CD4-positive, CD25-positive, alpha-beta regulatory T cell (primary cell): Measurements from ENCODE around the gene GOLGA6L7. TPM values are rescaled to one million over a fixed set of nuclear protein-coding genes. Genes with fewer than 3 reads are reported as not detected.
"Not testable (repeated sequence)": the region's sequence is repeated elsewhere in the genome, so short reads cannot be mapped to it uniquely, and the experiment has no call there.

ENCODE experiments used
- ATAC-seq, 2 donors: fragments of 150-1000 bp; cut with Tn5 transposase; one replicate each; pipeline ENCODE4 v1.10.0; 2021; ENCODE audit warnings: low read depth in 2 of 2, moderate number of reproducible peaks in 2 of 2, moderate library complexity in 1 of 2
- DNase-seq, 3 donors: peaks; one replicate each; pipeline versions ENCODE4 v3.0.0 to v3.0.0-alpha.2; 2012 to 2022; ENCODE audit warnings: mixed read lengths in 1 of 3
- H3K27ac ChIP-seq: one replicate; pipeline ENCODE4 v1.7.0; 2013; ENCODE audit warnings: mild to moderate bottlenecking, low read length; ENCODE audit not compliant: insufficient read depth, poor library complexity, severe bottlenecking
- H3K27me3 ChIP-seq: one replicate; pipeline ENCODE4 v1.7.0; 2013; ENCODE audit warnings: low read length; ENCODE audit not compliant: control insufficient read depth, insufficient read depth
- H3K36me3 ChIP-seq: one replicate; pipeline ENCODE4 v1.7.0; 2013; ENCODE audit warnings: mild to moderate bottlenecking, low read length, moderate library complexity; ENCODE audit not compliant: control insufficient read depth, insufficient read depth
- H3K4me1 ChIP-seq: 2 replicates; pipeline ENCODE4 v1.7.0; 2013; ENCODE audit warnings: mild to moderate bottlenecking, low read length; ENCODE audit not compliant: insufficient read depth, control insufficient read depth, poor library complexity, severe bottlenecking
- H3K4me3 ChIP-seq: one replicate; pipeline ENCODE4 v1.7.0; 2013; ENCODE audit warnings: low read depth, mild to moderate bottlenecking, low read length, moderate library complexity
- H3K9me3 ChIP-seq, 2 experiments: 1 replicate in 1 of 2; 2 replicates in 1 of 2; pipeline ENCODE4 v1.7.0; 2013; ENCODE audit warnings: low read length in 2 of 2, mild to moderate bottlenecking in 1 of 2, moderate library complexity in 1 of 2; ENCODE audit not compliant: control insufficient read depth in 2 of 2
- H3K27ac Mint-ChIP-seq, 3 donors: one replicate each; pipeline ENCODE4 v1.8.0; 2020 to 2022; ENCODE audit warnings: mild to moderate bottlenecking in 3 of 3, mixed read lengths in 3 of 3, moderate library complexity in 2 of 3
- H3K27me3 Mint-ChIP-seq: one replicate; pipeline ENCODE4 v1.8.0; 2022; ENCODE audit warnings: mild to moderate bottlenecking, mixed read lengths
- H3K36me3 Mint-ChIP-seq: one replicate; pipeline ENCODE4 v1.8.0; 2020; ENCODE audit warnings: mixed read lengths
- H3K4me1 Mint-ChIP-seq, 4 donors: one replicate each; pipeline ENCODE4 v1.8.0; 2020 to 2022; ENCODE audit warnings: mixed read lengths in 4 of 4, mild to moderate bottlenecking in 1 of 4
- H3K4me3 Mint-ChIP-seq, 4 donors: one replicate each; pipeline ENCODE4 v1.8.0; 2020 to 2022; ENCODE audit warnings: mild to moderate bottlenecking in 4 of 4, mixed read lengths in 4 of 4, moderate library complexity in 3 of 4
- H3K9me3 Mint-ChIP-seq, 7 donors: one replicate each; pipeline ENCODE4 v1.8.0; 2020 to 2022; ENCODE audit warnings: mixed read lengths in 7 of 7, mild to moderate bottlenecking in 3 of 7, moderate library complexity in 2 of 7
- polyA plus RNA-seq, 4 donors: library from polyadenylated mRNA; unstranded; fragments of 300-500 nt; fragmentation: Illumina TruSeq; gene quantifications; one replicate each; pipeline ENCODE4 v1.2.3, GENCODE V29; 2021
- total RNA-seq: library from RNA; stranded (reverse); gene quantifications from one replicate; pipeline ENCODE4 v1.2.3, GENCODE V29; 2022

The GOLGA6L7 gene
- total and polyA plus RNA-seq, 5 donors from 2014 or later, result not detected

DNA sequence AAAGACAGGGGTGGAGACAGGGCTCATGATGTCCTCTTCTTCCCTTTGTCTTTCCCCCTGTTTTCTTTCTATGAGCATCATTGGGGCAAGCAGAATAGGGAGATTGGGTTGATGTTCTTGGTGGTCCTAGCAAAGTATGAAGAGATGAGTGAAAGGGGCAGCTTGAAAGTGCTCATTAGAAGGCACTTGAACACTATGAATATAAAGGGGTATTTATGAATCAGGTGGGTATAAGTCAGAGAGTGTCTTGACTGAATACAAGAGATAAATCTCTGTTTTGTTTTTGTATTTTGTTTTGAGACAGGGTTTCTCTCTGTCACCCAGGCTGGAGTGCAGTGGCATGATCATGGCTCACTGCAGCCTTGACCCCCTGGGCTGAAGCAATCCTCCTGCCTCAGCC is 34.4 kb downstream of the GOLGA6L7 start:
- peaks cover 0 to 14% (median 4%) of the 10 kb centered on the region in 4 donors for H3K4me1 Mint-ChIP-seq
- H3K4me3 Mint-ChIP-seq, H3K27me3 ChIP-seq, H3K9me3 Mint-ChIP-seq, DNase-seq, H3K27ac ChIP-seq, H3K4me3 ChIP-seq, H3K36me3 ChIP-seq, H3K36me3 Mint-ChIP-seq, H3K4me1 ChIP-seq, H3K9me3 ChIP-seq, ATAC-seq, H3K27ac Mint-ChIP-seq: not testable (repeated sequence)
- peaks cover 12% of the 10 kb centered on the region for H3K27me3 Mint-ChIP-seq

DNA sequence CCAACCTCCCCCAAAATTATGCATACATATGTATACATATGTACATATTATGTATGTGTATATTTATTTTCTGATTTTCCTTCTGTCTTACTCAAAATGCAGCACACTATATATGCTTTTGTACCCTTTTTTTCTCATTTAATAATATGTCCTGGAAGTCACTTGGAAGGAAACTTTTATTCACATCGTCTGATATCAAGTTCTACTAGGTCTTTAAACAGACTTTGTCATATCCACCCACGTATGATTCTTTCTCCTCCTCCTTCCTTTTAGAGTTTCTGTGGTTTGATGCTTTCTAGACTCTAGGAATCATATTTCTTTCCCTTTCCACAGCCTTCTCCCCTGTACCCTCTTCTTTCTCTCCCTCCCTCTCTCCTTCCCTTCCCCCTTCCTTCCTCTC is 35.1 kb downstream of the GOLGA6L7 start:
- not testable (repeated sequence) for H3K27ac ChIP-seq, H3K4me3 ChIP-seq, H3K4me3 Mint-ChIP-seq, H3K27me3 ChIP-seq, DNase-seq, H3K9me3 Mint-ChIP-seq, H3K36me3 Mint-ChIP-seq, H3K9me3 ChIP-seq, H3K4me1 ChIP-seq, H3K27ac Mint-ChIP-seq, H3K36me3 ChIP-seq, ATAC-seq
- Mint-ChIP-seq H3K27me3 (peaks cover 14% of the 10 kb centered on the region), H3K4me1 (peaks cover 0 to 11% (median under 1%) of the 10 kb centered on the region in 4 donors)

DNA sequence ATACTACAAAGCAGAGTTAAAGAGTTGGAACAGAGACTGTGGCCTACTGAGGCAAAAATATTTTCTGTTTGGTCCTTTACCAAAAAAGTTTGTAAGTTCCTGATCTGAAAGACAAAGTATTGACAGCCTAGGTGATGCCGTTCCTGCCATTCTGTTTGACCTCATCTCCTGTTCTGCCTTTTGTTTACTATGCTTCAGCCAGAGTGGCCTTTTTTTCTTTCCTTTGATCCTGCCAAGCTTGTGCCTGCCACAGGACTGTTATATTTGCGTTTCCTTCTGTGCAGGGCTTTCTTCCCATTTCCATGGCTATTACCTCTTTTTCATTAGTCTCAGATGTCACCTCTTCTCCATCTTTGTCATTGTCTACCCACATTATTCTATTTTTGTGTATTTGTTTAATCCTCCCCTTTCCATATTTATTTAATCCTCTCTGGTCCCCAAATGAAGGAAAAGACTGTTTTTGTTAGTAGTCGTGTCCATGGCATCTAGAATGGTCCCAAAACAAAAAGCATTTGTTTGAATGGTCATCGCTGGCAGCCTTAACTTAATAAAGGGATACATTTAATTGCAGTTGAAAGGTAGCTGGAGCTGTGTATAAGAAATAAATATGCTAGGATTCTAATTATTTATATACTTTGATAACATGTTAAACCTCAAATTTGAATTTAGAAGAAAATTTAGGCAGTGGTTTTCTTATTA is 36.4 kb downstream of the GOLGA6L7 start:
- H3K36me3 ChIP-seq, ATAC-seq, H3K4me3 ChIP-seq, H3K9me3 ChIP-seq, H3K4me1 Mint-ChIP-seq, H3K9me3 Mint-ChIP-seq, H3K4me3 Mint-ChIP-seq, H3K27me3 ChIP-seq, H3K27ac Mint-ChIP-seq, H3K4me1 ChIP-seq, H3K36me3 Mint-ChIP-seq, H3K27ac ChIP-seq, DNase-seq: not testable (repeated sequence)
- H3K27me3 Mint-ChIP-seq, result peaks cover 14% of the 10 kb centered on the region

DNA sequence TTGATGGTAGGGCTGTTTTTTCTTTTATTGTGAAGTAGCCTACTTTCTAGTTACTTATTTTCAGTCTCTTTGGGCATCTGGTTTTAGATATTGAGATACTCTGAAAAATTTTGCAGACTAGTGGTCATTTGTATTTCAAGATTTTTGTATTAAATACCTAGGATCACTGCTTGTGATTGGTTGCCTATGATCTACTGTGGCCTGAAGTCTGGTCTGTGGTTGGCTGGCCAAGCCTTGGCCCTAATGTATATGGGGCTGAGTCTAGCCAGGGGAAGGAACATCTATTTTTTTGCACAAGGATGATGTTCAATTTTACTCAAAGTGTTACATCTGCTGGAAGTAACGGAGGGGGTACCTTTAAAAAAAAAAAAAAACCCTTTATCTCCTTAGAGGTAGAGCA is 38.0 kb downstream of the GOLGA6L7 start:
- not testable (repeated sequence) for H3K4me1 Mint-ChIP-seq, H3K4me1 ChIP-seq, H3K36me3 ChIP-seq, ATAC-seq, H3K4me3 Mint-ChIP-seq, H3K4me3 ChIP-seq, H3K27me3 ChIP-seq, H3K27ac ChIP-seq, H3K27ac Mint-ChIP-seq, H3K9me3 ChIP-seq, DNase-seq, H3K36me3 Mint-ChIP-seq, H3K9me3 Mint-ChIP-seq
- H3K27me3 Mint-ChIP-seq, result peaks cover 14% of the 10 kb centered on the region

DNA sequence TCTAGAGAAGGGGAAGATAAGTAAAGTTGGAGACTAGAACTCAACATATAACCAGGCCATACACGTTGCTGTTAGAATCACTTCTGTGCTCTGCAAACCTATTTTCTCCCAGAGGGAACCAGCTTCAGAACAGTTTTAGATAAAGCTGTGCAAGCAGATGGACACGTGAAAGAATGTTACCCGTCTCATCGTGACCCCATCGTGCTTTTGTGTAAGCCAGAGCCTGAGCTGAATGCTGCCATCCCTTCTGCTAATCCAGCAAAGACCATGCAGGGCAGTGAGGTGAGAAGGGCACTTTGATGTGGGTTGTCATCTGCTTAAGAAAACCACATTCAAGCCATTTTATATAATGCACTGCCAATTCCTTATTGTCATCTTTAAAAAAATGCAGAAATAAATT is 40.3 kb downstream of the GOLGA6L7 start:
- H3K27me3 Mint-ChIP-seq, result peaks cover 14% of the 10 kb centered on the region
- not testable (repeated sequence) for H3K9me3 ChIP-seq, ATAC-seq

DNA sequence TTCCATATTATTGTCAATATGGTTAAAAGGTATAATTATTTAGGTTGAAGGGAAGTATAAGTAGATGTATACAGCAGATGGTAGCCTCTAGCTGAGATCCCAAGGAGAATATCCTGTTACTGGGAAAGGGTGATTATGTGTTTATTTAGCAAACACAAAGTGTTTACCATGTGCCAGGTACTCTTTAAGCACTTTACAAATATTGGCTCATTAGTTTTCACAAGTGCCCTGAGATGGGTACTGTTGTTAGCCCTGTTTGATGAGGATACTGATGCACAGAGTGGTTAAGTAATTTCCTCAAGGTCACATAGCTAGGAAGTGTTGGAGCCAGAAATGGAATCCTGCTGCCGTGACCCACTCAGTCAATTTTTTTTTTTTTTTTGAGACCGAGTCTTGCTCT is 48.1 kb downstream of the GOLGA6L7 start:
- not testable (repeated sequence) for H3K36me3 Mint-ChIP-seq, H3K4me1 Mint-ChIP-seq, H3K9me3 Mint-ChIP-seq, DNase-seq, H3K4me1 ChIP-seq, ATAC-seq, H3K4me3 ChIP-seq, H3K27ac ChIP-seq, H3K9me3 ChIP-seq, H3K36me3 ChIP-seq, H3K4me3 Mint-ChIP-seq, H3K27ac Mint-ChIP-seq, H3K27me3 ChIP-seq
- peaks cover 19% of the 10 kb centered on the region for H3K27me3 Mint-ChIP-seq

More for the DNA sequence above, 40.3 kb downstream of the GOLGA6L7 start:
- not testable (repeated sequence) for H3K4me1 Mint-ChIP-seq, H3K4me3 Mint-ChIP-seq, H3K4me3 ChIP-seq, H3K36me3 ChIP-seq, DNase-seq, H3K27ac ChIP-seq, H3K27me3 ChIP-seq, H3K9me3 Mint-ChIP-seq, H3K27ac Mint-ChIP-seq, H3K4me1 ChIP-seq, H3K36me3 Mint-ChIP-seq

DNA sequence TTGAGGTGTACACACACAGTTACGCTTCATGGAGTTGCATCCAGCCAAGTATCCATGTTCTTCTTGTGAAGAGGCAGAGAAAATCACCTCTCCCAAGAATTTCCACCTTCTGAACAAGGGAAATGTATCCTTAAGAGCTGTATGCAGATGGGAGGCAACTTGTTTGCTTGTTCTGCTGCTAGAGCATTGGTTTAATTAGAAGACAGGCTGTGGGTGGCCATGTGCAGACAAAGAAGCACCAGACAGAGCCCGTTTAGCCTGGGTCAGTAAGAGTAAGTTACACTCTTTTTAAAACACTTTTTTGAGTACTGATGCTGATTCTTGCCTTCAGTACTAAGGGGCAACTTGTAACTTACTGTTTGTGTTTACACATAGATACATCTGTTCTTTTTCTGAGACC is 50.2 kb downstream of the GOLGA6L7 start:
- not testable (repeated sequence) for H3K27ac Mint-ChIP-seq, H3K36me3 Mint-ChIP-seq, H3K4me1 ChIP-seq, H3K4me3 Mint-ChIP-seq, H3K4me1 Mint-ChIP-seq, H3K9me3 ChIP-seq, ATAC-seq, H3K27ac ChIP-seq, H3K4me3 ChIP-seq, H3K36me3 ChIP-seq, DNase-seq, H3K9me3 Mint-ChIP-seq, H3K27me3 ChIP-seq
- peaks cover 23% of the 10 kb centered on the region for H3K27me3 Mint-ChIP-seq

DNA sequence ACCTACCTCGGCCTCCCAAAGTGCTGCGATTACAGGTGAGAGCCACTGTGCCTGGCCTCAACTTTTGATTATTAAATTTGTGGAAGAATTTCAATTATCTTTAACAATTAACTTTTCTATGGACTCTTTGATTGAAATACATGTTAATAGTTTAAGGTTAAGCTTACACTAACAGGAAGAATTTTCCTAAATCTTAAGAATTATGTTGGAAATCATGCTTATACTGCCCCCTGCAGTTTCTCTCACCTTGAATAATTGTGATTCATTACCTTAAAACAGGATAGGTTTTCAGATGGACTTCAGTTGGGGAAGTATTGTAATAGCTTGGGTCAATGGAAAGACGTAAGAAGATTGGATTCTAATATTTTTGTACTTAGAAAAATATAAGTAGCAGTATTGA is 54.2 kb downstream of the GOLGA6L7 start:
- not testable (repeated sequence) for DNase-seq, H3K9me3 ChIP-seq, H3K27ac Mint-ChIP-seq, H3K4me3 Mint-ChIP-seq, H3K36me3 Mint-ChIP-seq, H3K27ac ChIP-seq, H3K9me3 Mint-ChIP-seq, H3K4me3 ChIP-seq, ATAC-seq, H3K27me3 ChIP-seq, H3K4me1 ChIP-seq, H3K4me1 Mint-ChIP-seq, H3K36me3 ChIP-seq
- peaks cover 22% of the 10 kb centered on the region for H3K27me3 Mint-ChIP-seq
